Effector CD4-positive, alpha-beta T cell (primary cell): ENCODE results near the gene WEE2.
A peak's percentile ranks its signal among the peaks of the same experiment; 100 is the strongest.
"Not testable (repeated sequence)": the region's sequence is repeated elsewhere in the genome, so short reads cannot be mapped to it uniquely, and the experiment has no call there.

Experiments used
- DNase-seq: peaks from one replicate; pipeline ENCODE4 v3.0.0-alpha.2; 2020

Gene WEE2

DNA sequence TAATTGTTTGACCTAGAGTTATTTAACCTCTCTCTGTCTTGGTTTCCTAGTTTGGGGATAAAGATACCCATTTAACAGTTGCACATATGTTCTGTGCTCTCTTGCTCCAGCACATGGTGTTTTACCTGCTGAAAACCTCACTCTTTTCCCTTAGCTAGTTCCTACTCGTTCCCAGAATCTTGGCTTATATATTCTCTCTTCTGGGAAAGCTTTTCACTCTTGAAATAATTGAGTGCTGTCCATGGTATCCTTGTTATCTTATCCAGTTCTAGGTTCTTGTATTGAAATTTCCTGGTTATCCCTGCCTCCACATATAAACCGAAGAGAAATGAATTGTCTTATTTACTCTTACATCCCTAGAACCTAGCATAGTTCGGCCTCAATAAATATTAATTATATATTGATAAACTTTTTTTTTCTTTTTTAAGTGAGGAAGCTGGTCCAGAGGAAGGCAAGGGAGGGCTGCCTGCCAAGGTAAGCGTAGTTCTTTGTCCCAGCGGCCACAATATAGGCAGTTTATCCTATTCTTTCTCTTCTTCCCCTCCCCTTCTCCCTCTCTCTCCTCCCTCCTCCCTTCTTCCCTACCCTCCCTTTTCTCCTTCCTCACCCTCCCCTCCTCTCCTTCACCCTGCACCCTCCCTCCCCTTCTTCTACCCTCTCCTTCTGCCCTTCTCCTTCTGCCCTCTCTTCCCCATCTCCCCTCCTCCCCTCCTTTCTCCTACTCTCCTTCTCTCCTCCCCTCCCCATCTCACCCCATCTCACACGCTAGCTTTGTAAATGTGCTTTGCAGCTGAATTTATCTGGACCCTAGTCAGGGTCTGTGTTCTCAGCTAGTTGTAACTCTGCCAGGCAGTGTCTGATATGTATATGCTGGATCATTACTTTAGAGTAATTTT is 7.9 kb downstream of the WEE2 start:
- DNase-seq, result no peak

DNA sequence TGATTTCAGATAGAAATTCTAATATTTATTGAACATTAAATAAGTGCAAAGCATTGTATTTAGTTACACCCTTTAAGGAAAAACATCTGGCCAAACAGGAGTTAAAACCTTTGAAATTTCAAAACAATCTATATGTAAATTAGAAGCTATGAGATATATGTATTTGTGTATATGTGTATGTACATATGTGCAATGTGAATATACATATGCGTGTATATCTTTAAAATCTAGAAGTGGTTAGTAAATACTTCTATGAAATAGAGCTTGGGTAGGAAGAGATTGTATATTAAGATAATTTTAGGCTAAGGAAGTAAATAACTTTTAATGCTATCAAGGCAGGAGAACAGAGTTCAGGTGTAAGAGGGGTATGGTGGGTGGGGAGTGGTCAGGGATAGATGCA is 9.3 kb downstream of the WEE2 start:
- DNase-seq, result no peak

- no peak for DNase-seq
Measured at GRCh38 chr7:141722529-141722928, 14.4 kb downstream of the WEE2 start.

DNA sequence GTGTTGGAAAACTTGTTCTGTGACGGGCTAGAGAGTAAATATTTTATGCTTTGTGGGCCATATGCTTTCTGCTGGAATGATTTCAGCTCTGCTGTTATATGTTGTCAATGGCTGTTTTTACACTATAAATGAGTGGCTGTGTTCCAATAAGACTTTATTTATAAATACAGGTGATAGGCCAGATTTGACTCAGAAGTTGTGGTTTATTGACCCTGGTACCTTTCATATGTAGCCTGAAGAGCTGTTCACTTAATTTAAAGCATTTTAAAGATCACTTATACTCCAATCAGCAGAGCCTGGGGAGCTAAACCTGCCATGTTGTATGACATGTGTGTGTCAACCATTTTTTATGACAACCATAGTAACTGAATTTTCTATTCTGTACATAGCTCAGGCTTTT is 20.9 kb downstream of the WEE2 start:
- DNase-seq, result no peak

DNA sequence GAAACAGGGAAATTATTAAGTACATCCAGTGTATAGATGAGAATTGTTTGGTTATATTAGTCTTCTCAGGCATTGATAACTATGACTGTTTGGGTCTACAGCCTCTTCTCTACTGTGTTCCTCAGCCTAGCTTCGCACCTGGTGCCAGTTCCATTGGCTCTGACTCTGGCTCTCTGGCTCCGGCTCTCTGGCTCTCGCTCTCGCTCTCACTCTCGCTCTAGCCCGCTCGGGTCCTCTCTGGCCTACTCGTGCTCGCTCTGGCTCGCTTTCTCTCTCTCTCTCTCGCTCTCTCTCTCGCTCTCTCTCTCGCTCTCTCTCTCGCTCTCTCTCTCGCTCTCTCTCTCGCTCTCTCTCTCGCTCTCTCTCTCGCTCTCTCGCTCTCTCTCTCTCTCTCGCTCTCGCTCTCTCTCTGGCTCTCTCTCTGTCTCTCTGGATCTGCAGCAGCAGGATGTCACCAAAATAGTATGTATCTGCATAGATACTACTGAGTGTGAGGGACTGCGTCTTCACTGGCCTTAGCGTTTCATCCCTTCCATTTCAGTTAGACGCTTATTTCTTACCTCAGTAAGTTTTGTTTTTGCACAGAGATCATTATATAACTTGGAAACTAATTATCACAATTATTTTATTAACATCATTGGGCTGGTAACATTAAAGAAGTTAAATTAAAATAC is 23.5 kb downstream of the WEE2 start:
- DNase-seq, result no peak

GRCh38 chr7:141737118-141737835 is 29.1 kb downstream of the WEE2 start:
- no peak for DNase-seq

DNA sequence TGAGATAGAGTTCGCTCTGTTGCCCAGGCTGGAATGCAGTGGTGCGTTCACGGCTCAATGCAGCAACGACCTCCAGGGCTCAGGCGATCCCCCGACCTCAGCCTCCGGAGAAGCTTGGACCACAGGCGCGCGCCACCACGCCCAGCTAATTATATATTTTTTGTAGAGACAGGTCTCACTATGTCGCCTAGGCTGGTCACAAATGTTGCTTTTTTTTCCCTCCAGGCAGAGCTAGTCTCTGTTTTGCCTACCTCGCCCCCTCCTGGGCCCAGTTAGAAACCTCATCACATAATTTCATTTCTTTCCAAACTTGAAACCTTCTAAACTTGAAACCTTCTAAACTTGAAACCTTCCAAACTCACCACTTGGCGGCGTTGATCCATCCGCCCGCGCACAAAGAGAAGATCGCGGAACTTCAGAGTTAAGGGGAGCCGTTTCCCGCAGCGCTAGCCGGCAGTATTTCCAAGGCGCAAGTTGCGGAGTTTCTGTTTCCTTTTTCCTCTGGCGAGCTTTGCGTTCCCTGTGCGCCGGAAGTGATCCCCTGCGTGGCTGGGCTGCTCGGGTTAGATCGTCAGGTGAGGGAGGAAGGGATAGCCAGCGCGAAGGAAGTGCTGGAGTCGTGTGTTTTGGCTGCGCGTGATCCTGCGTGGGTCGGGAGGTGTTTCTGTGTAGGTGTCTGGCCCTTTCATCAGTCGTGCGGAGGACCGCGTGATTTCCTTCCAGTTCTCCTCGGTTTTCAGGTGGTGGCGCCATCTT is 29.9 kb downstream of the WEE2 start, which contains the start of gene SSBP1:
Gene SSBP1 (plus strand): TSS at position 523 of the 756 bp plus-strand sequence. CDS start 809 bp downstream, outside the sequence.
- peak; percentile 85 for DNase-seq

DNA sequence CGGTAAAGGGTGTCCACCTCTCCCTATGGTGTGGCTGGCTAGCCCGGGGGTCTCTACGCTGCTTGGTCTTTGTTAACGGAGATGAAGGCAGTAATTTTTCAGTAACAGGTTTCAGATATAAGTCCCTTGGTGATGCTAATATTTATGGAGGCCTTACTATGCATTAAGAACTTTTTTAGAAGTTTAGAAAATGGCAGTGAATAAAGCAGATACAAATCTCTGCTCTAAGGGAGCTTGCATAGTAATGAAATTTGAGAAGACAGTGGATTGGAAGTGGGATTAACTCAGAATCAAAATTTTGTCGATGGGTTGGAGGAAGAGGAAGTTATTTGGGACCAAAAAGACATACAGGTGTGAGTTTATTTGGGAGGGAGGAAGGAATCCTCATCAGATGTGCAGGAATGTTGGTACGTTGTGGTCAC is 30.4 kb downstream of the WEE2 start:
- no peak for DNase-seq

GRCh38 chr7:141739250-141739649 is 31.1 kb downstream of the WEE2 start:
- DNase-seq, result no peak

- DNase-seq, result no peak
Measured at GRCh38 chr7:141742229-141742628, 34.1 kb downstream of the WEE2 start.

DNA sequence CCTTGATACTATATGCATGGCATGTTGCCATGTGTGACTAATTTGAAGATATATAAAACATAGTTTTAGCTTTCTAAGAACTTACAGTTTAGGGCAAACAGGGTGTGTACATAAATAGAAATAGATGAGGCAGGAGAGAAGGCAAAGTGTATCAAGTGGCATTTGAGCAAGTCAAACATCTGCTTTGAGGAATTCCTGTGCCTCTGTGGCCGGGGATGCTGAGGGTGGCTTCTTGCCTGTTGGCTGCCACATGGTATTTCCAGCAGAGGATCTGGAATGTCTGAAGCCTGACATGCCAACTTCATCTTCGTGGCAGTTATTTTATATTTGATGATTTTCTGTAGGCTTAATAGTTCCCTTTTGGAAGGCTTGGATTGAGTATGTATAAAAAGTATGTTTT is 36.0 kb downstream of the WEE2 start:
- DNase-seq, result no peak

GRCh38 chr7:141748396-141748795 is 40.2 kb downstream of the WEE2 start:
- DNase-seq, result no peak

- not testable (repeated sequence) for DNase-seq
Measured at GRCh38 chr7:141751904-141752303, 43.8 kb downstream of the WEE2 start.

DNA sequence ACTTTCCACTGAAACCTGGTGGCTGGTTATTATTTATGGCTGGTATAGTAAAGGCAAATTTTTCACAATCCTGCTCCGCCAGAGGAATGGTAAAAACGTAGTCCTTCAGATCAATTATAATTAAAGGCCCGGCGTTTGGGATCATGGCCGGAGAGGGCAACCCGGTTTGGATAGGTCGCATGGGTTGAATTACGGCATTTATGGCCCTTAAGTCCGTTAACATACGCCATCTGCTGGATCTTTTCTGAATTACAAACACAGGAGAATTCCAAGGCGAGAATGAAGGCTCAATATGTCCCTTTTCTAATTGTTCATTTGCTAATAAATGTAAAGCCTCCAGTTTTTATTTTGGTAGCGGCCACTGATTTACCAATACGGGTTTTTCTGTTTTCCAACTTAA is 44.5 kb downstream of the WEE2 start:
- no peak for DNase-seq

- no peak for DNase-seq
Measured at GRCh38 chr7:141754939-141755338, 46.8 kb downstream of the WEE2 start.

DNA sequence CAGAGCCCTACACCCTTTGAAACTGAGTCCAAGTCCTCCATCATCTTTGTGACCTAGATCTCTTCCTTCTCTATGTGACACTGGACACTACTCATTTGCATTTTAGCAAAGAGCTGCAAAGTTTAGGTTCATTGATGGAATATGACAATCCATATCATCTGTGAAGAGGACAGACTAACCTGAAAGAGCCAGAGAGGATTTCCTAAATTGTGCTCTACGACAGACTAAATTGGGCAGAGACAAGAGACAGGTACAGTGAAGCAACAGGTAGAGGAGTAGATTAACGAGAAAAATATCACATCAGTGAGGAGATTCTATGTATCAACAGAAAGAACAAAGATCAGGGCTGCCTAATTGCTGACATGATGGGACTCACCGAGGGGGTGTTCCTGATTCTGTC is 55.6 kb downstream of the WEE2 start, which contains the start of gene TAS2R3:
Gene TAS2R3 (plus strand): TSS at position 301 of the 400 bp plus-strand sequence. CDS start 62 bp downstream, at position 363.
- DNase-seq, result no peak

DNA sequence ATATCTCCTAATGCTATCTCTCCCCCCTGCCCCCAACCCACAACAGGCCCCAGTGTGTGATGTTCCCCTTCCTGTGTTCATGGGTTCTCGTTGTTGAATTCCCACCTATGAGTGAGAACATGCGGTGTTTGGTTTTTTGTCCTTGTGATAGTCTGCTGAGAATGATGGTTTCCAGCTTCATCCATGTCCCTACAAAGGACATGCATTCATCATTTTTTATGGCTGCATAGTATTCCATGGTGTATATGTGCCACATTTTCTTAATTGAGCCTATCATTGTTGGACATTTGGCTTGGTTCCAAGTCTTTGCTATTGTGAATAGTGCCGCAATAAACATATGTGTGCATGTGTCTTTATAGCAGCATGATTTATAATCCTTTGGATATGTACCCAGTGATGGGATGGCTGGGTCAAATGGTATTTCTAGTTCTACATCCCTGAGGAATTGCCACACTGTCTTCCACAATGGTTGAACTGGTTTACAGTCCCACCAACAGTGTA is 62.0 kb downstream of the WEE2 start:
- not testable (repeated sequence) for DNase-seq

GRCh38 chr7:141776374-141776773 is 68.2 kb downstream of the WEE2 start, which contains the start of gene TAS2R4:
Gene TAS2R4, plus strand, starts transcription at chr7:141776674. Its CDS starts 1,815 bp downstream, at chr7:141778489.
- no peak for DNase-seq
